Measurements from ENCODE around the gene ADIPOR2.

Gene ADIPOR2

GRCh38 chr12:1805441-1806081 lies 114.7 kb downstream of the ADIPOR2 start:
- TF ChIP-seq TEAD4 (IDR thresholded peaks at IDR 0.05) (no peak), RAD21 (IDR thresholded peaks at IDR 0.05; ENCODE audit: low read depth) (no peak), TAF1 (IDR thresholded peaks at IDR 0.05; ENCODE audit: low read depth) (no peak), FOXM1 (IDR thresholded peaks at IDR 0.05; ENCODE audit: borderline replicate concordance, low read depth) (no peak), EGR1 (IDR thresholded peaks at IDR 0.05) (no peak), CREB1 (IDR thresholded peaks at IDR 0.05; ENCODE audit: low read depth) (no peak), YY1 (IDR thresholded peaks at IDR 0.05; ENCODE audit: low read depth) (no peak), EP300 (IDR thresholded peaks at IDR 0.05; ENCODE audit: borderline replicate concordance) (no peak), USF1 (IDR thresholded peaks at IDR 0.05) (no peak), MAX (IDR thresholded peaks at IDR 0.05) (no peak)

GRCh38 chr12:1806301-1807086 lies 115.6 kb downstream of the ADIPOR2 start:
- no peak for TF ChIP-seq NFIC (IDR thresholded peaks at IDR 0.05)
- TF ChIP-seq FOXM1 (IDR thresholded peaks at IDR 0.05; ENCODE audit: borderline replicate concordance, low read depth), result no peak
- TF ChIP-seq MAX (IDR thresholded peaks at IDR 0.05), result no peak
- no peak for TF ChIP-seq EP300 (IDR thresholded peaks at IDR 0.05; ENCODE audit: borderline replicate concordance)
- no peak for TF ChIP-seq TCF12 (IDR thresholded peaks at IDR 0.05; ENCODE audit: low read depth)

DNA sequence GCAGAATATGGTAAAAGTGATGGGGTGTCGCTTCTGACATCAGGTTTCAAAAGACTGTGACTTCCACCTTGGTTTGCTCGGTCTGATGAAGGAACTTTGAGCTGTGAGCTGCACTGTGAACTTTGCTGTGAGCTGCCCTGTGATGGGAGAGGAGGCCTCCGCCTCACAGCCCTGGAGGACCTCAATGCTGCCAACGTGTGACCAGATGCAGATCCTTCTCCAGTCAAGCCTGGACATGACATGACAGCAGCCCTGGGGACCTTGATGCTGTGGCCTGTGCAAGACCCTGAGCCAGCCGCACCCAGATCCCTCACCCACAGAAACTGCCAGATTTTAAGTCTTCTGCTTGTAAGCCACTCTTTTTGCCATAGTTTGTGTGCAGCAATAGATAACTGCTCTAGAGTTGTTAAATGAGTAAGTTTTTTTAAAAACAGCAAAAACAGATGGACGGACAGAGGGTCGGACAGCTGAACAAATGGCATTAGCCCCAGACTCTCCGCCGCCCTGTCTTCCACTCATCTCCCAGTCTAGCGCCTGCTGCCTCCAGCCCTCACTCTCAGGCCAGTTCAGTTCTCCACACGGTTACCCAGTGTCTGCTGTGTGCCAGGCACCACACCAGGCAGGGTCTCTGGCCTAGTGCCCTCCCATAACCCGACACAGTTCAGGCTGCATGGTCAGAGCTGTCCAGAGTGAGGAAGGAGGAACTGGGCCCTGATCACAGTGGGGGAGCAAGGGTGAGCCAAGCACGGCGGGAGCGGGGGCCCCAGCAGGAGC lies 116.4 kb downstream of the ADIPOR2 start:
- TF ChIP-seq RAD21 (IDR thresholded peaks at IDR 0.05; ENCODE audit: low read depth) (no peak), CREB1 (IDR thresholded peaks at IDR 0.05; ENCODE audit: low read depth) (no peak), TEAD4 (IDR thresholded peaks at IDR 0.05) (no peak), MAX (IDR thresholded peaks at IDR 0.05) (no peak), NFIC (IDR thresholded peaks at IDR 0.05) (no peak), TCF12 (IDR thresholded peaks at IDR 0.05; ENCODE audit: low read depth) (no peak), REST (IDR thresholded peaks at IDR 0.05; ENCODE audit: low read depth) (no peak), EP300 (IDR thresholded peaks at IDR 0.05; ENCODE audit: borderline replicate concordance) (no peak), TAF1 (IDR thresholded peaks at IDR 0.05; ENCODE audit: low read depth) (no peak), EGR1 (IDR thresholded peaks at IDR 0.05) (no peak), CEBPB (IDR thresholded peaks at IDR 0.05) (no peak), YY1 (IDR thresholded peaks at IDR 0.05; ENCODE audit: low read depth) (no peak), USF1 (IDR thresholded peaks at IDR 0.05) (no peak), FOXM1 (IDR thresholded peaks at IDR 0.05; ENCODE audit: borderline replicate concordance, low read depth) (no peak), ZBTB7A (IDR thresholded peaks at IDR 0.05; ENCODE audit: low read depth) (no peak)

DNA sequence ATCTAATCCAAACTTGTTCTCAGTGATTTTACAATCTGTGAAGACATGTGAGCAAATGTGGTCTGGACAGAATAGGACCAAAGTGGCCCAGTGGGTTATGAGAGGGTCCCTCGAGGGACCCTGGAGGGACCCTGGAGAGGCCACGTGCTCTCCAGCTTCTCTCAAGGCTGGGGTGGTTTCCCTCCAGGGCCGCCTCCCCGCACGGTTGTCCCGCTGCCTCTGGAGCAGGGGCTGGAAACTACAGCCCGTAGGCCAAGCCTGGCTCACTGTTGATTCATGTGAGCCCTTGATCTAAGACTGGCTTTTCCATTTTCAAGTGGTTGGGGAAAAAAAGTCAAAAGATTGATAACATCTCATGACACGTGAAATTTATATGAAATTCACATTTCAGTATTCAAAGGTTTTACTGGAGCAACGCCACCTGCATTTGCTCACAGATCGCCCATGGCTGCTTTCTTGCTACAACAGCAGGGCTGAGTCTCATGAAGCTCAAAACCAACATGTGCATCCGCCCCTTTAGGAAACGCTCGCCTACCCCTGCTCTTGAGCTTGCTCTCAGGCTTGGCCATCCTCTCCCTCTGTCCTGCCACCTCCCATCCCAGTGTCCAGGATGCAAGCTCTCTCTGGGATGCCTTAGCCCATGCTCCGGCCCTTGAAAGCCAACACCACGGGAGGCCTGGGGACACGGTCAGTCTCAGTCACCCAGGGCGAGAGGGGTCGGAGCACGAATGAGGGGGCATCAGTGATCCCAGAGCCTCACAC lies 117.3 kb downstream of the ADIPOR2 start:
- no peak for TF ChIP-seq ZBTB7A (IDR thresholded peaks at IDR 0.05; ENCODE audit: low read depth)
- TF ChIP-seq EP300 (IDR thresholded peaks at IDR 0.05; ENCODE audit: borderline replicate concordance), result no peak
- TF ChIP-seq REST (IDR thresholded peaks at IDR 0.05; ENCODE audit: low read depth), result no peak
- no peak for TF ChIP-seq EGR1 (IDR thresholded peaks at IDR 0.05)
- no peak for TF ChIP-seq TEAD4 (IDR thresholded peaks at IDR 0.05)
- TF ChIP-seq TCF12 (IDR thresholded peaks at IDR 0.05; ENCODE audit: low read depth), result no peak
- TF ChIP-seq MAX (IDR thresholded peaks at IDR 0.05), result no peak
- no peak for TF ChIP-seq CEBPB (IDR thresholded peaks at IDR 0.05)
- no peak for TF ChIP-seq TAF1 (IDR thresholded peaks at IDR 0.05; ENCODE audit: low read depth)
- no peak for TF ChIP-seq RAD21 (IDR thresholded peaks at IDR 0.05; ENCODE audit: low read depth)
- no peak for TF ChIP-seq CREB1 (IDR thresholded peaks at IDR 0.05; ENCODE audit: low read depth)
- TF ChIP-seq YY1 (IDR thresholded peaks at IDR 0.05; ENCODE audit: low read depth), result no peak
- no peak for TF ChIP-seq NFIC (IDR thresholded peaks at IDR 0.05)
- no peak for TF ChIP-seq FOXM1 (IDR thresholded peaks at IDR 0.05; ENCODE audit: borderline replicate concordance, low read depth)
- no peak for TF ChIP-seq USF1 (IDR thresholded peaks at IDR 0.05)
